Neural progenitor cell (in vitro differentiated cells): ENCODE measurements around the gene GPS1.

Experiments
- CTCF ChIP-seq: fragments of 200-600 bp; sonication (generic); IDR thresholded peaks from 2 replicates; pipeline ENCODE4 v1.5.1; 2017; ENCODE audit warnings: antibody characterized with exemption, mild to moderate bottlenecking
- EZH2phosphoT487 ChIP-seq: fragments of 200-600 bp; sonication (generic); IDR thresholded peaks from 2 replicates; pipeline ENCODE4 v1.6.1; 2017; ENCODE audit warnings: antibody characterized with exemption

DNA sequence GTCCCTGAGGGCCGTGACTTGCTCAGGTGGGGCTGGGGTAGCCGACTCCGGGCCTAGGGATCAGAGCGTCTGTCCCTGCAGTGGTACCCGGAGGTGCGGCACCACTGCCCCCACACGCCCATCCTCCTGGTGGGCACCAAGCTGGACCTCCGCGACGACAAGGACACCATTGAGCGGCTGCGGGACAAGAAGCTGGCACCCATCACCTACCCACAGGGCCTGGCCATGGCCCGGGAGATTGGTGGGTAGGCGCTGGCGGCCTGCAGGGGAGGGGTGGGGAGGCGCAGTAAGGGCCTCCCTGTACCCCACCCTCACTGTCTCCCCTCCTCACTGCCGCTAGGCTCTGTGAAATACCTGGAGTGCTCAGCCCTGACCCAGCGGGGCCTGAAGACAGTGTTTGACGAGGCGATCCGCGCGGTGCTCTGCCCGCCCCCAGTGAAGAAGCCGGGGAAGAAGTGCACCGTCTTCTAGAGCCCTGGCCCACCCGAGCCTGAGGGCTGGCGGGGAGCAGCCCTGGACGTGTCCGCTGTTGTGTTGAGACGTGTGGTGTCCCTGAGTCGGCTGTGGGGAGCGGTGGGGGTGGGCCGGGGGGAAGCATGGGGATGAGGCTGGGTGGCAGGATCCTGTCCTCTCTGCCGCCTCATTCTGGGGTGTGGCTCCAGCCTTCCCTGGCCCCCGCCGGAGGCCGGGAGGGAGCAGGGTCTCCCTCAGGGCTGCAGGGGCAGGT, 18.2 kb upstream of the GPS1 start:
- TF ChIP-seq CTCF, result no peak
- TF ChIP-seq EZH2phosphoT487, result no peak
